B cell (primary cell): ENCODE results near the gene BCL2L15. TPM values are rescaled to one million over a fixed set of nuclear protein-coding genes. Genes with fewer than 3 reads are reported as not detected.

Experiments
- ATAC-seq: fragments of 200-7000 bp; cut with Tn5 transposase; one replicate; pipeline ENCODE4 v1.10.0; 2021; ENCODE audit warnings: low read depth, mild to moderate bottlenecking, moderate number of reproducible peaks, moderate library complexity
- CTCF ChIA-PET: fragments of 350-600 bp; sonication (Branson Sonifier 250); formaldehyde crosslinking; loops from one replicate; lab custom pipeline; 2021; ENCODE audit warnings: antibody characterized with exemption, inconsistent platforms; lab: Charles Lee
- POLR2A ChIA-PET: fragments of 350-600 bp; sonication (Branson Sonifier 250); formaldehyde crosslinking; loops from one replicate; lab custom pipeline; 2021; ENCODE audit warnings: antibody characterized with exemption; lab: Charles Lee
- DNase-seq: peaks from one replicate; pipeline ENCODE4 v3.0.0; 2013
- H2AFZ ChIP-seq: 2 replicates; pipeline ENCODE4 v1.6.1; 2012; ENCODE audit warnings: mild to moderate bottlenecking, low read depth, low read length; ENCODE audit not compliant: insufficient read depth, poor library complexity, severe bottlenecking
- H3K27ac ChIP-seq, 2 donors: 1 replicate in 1 of 2; 2 replicates in 1 of 2; pipeline ENCODE4 v1.5.1; 2012 to 2013; ENCODE audit warnings: low read length in 2 of 2, mild to moderate bottlenecking in 2 of 2, moderate library complexity in 1 of 2
- H3K27me3 ChIP-seq, 4 experiments: fragments of 200-600 bp in 1 of 4; sonication (generic) in 1 of 4; replicated peaks in 1 of 4; 1 replicate in 2 of 4; 2 replicates in 2 of 4; pipeline versions ENCODE4 v1.6.1 to v1.7.0; 2013 to 2016; ENCODE audit warnings: low read length in 3 of 4, mild to moderate bottlenecking in 2 of 4, mixed read lengths in 1 of 4, moderate library complexity in 1 of 4; ENCODE audit not compliant: insufficient read depth in 4 of 4, control insufficient read depth in 3 of 4; ENCODE audit errors: control extremely low read depth in 1 of 4
- H3K36me3 ChIP-seq, 2 experiments: replicated peaks in 1 of 2; 1 replicate in 1 of 2; 2 replicates in 1 of 2; pipeline versions ENCODE4 v1.6.1 to v1.7.1; 2013; ENCODE audit warnings: low read length in 1 of 2; ENCODE audit not compliant: insufficient read depth in 2 of 2, control insufficient read depth in 1 of 2; ENCODE audit errors: control extremely low read depth in 1 of 2, extremely low read depth in 1 of 2
- H3K4me1 ChIP-seq, 2 donors: fragments of 200-600 bp in 1 of 2; sonication (generic) in 1 of 2; 1 replicate in 1 of 2; 2 replicates in 1 of 2; pipeline versions ENCODE4 v1.5.1 to v1.6.1; 2013 to 2017; ENCODE audit warnings: low read length in 2 of 2; ENCODE audit not compliant: control insufficient read depth in 2 of 2, insufficient read depth in 2 of 2
- H3K4me2 ChIP-seq: replicated peaks from 2 replicates; pipeline ENCODE3; 2012; ENCODE audit warnings: mild to moderate bottlenecking, low read depth, low read length; ENCODE audit not compliant: poor library complexity, severe bottlenecking
- H3K4me3 ChIP-seq, 5 experiments: fragments of 200-600 bp in 1 of 5; sonication (generic) in 1 of 5; 1 replicate in 3 of 5; 2 replicates in 2 of 5; pipeline versions ENCODE4 v1.5.1 to v1.7.0; 2011 to 2016; ENCODE audit warnings: low read length in 4 of 5, mild to moderate bottlenecking in 4 of 5, low read depth in 2 of 5, control low read depth in 1 of 5, moderate library complexity in 1 of 5; ENCODE audit not compliant: insufficient read depth in 1 of 5; ENCODE audit errors: control extremely low read depth in 1 of 5, extremely low read depth in 1 of 5
- H3K79me2 ChIP-seq: fragments of 200-600 bp; sonication (generic); one replicate; pipeline ENCODE4 v1.6.0; 2016; ENCODE audit warnings: low read length; ENCODE audit not compliant: control insufficient read depth, insufficient read depth
- H3K9ac ChIP-seq: fragments of 200-600 bp; sonication (generic); 2 replicates; pipeline ENCODE4 v1.6.1; 2017; ENCODE audit warnings: mild to moderate bottlenecking, low read length, moderate library complexity
- H3K9me3 ChIP-seq, 3 donors: one replicate each; pipeline versions ENCODE4 v1.6.1 to v1.7.1; 2013; ENCODE audit warnings: low read length in 2 of 3; ENCODE audit not compliant: control insufficient read depth in 2 of 3, insufficient read depth in 1 of 3; ENCODE audit errors: control extremely low read depth in 1 of 3
- H4K20me1 ChIP-seq: 2 replicates; pipeline ENCODE4 v1.6.0; 2012; ENCODE audit warnings: mild to moderate bottlenecking, low read length; ENCODE audit not compliant: insufficient read depth, control insufficient read depth, poor library complexity, severe bottlenecking
- H3K27ac Mint-ChIP-seq: one replicate; pipeline ENCODE4 v1.8.0; 2021; ENCODE audit warnings: mixed read lengths
- H3K27me3 Mint-ChIP-seq: one replicate; pipeline ENCODE4 v1.8.0; 2021; ENCODE audit warnings: mixed read lengths
- H3K4me1 Mint-ChIP-seq: one replicate; pipeline ENCODE4 v1.8.0; 2021; ENCODE audit warnings: mixed read lengths
- H3K4me3 Mint-ChIP-seq: one replicate; pipeline ENCODE4 v1.8.0; 2021; ENCODE audit warnings: mixed read lengths
- H3K9me3 Mint-ChIP-seq: one replicate; pipeline ENCODE4 v1.8.0; 2022; ENCODE audit warnings: mixed read lengths; ENCODE audit not compliant: insufficient read depth
- CTCF ChIP-seq: fragments of 200-600 bp; IDR thresholded peaks from one replicate; pipeline ENCODE4 v1.8.0; 2022; ENCODE audit warnings: antibody characterized with exemption, mild to moderate bottlenecking
- EZH2 ChIP-seq: IDR thresholded peaks from 2 replicates; pipeline ENCODE4 v1.6.1; 2012; ENCODE audit warnings: borderline replicate concordance, low read depth, mild to moderate bottlenecking, moderate library complexity, low read length; ENCODE audit not compliant: insufficient read depth, poor library complexity, severe bottlenecking
- WGBS: methylation state at CpG from one replicate; pipeline ENCODE4 v1.1.5; 2013; ENCODE audit warnings: missing lambda C conversion rate; ENCODE audit not compliant: insufficient coverage; 5-methylcytosine and 5-hydroxymethylcytosine counted together
- intact Hi-C: fragments of 100-400 bp; cut with micrococcal nuclease; formaldehyde crosslinking; loops from one replicate; pipeline ENCODE4 v1.10.0; 2022
- polyA plus RNA-seq: library from polyadenylated mRNA; depleted of rRNA; stranded (reverse); fragments of >200 nt; gene quantifications from 2 replicates; pipeline ENCODE4 v1.2.3, GENCODE V29; 2012
- total RNA-seq, 2 donors: library from RNA; stranded (reverse); fragments of 120-200 nt in 1 of 2; gene quantifications; 1 replicate in 1 of 2; 2 replicates in 1 of 2; pipeline versions ENCODE4 v1.2.3 to v1.2.4, GENCODE V29; 2013 to 2022

Gene BCL2L15
- total and polyA plus RNA-seq, 2 donors (not counting 1 experiment from before 2014, with no cell fraction given): 0.63 to 1.6 TPM

- no peak overlapping the region for H3K4me3 Mint-ChIP-seq
- H3K4me2 ChIP-seq: no peak overlapping the region
- intact Hi-C loops: no loop called here
These were observed 30.2 kb upstream of the BCL2L15 start for GRCh38 chr1:113917400-113918082.

More at GRCh38 chr1:113917400-113918082, 30.2 kb upstream of the BCL2L15 start:
- H3K27me3 ChIP-seq: peaks cover 0 to 3% (median 0%) of the 10 kb centered on the region in 4 experiments
- no peak overlapping the region for H2AFZ ChIP-seq
- H3K27ac ChIP-seq: no peak overlapping the region
- POLR2A ChIA-PET: no interaction called here
- ATAC-seq (no peak), DNase-seq (no peak)
- no peak overlapping the region for H3K4me3 ChIP-seq
- TF ChIP-seq CTCF (no peak), EZH2 (no peak)
- CTCF ChIA-PET: no interaction called here
- H3K36me3 ChIP-seq: peaks cover 0 to 4% of the 10 kb centered on the region in 2 experiments
- H3K4me1 ChIP-seq: no peaks in the 10 kb centered on the region
- H3K79me2 ChIP-seq: no peaks in the 10 kb centered on the region
- H3K9ac ChIP-seq: no peak overlapping the region
- Mint-ChIP-seq H3K27ac (no peak overlapping the region), H3K9me3 (no peaks in the 10 kb centered on the region), H3K27me3 (no peaks in the 10 kb centered on the region), H3K4me1 (no peaks in the 10 kb centered on the region)
- 96% methylated on average over 2 of the region's 2 CpGs for WGBS
- H3K9me3 ChIP-seq: no peaks in the 10 kb centered on the region
- no peaks in the 10 kb centered on the region for H4K20me1 ChIP-seq
